Activated CD8-positive, alpha-beta T cell treated with anti-CD3 and anti-CD28 coated beads for 36 hours (primary cell): ENCODE measurements around the gene PRKN. TPM values are rescaled to one million over a fixed set of nuclear protein-coding genes. Genes with fewer than 3 reads are reported as not detected.

Experiments used
- ATAC-seq: fragments of 200-7000 bp; cut with Tn5 transposase; one replicate; pipeline ENCODE4 v1.10.0; 2021; ENCODE audit warnings: mild to moderate bottlenecking, moderate library complexity
- CTCF ChIA-PET: fragments of 350-600 bp; sonication (Branson Sonifier 250); formaldehyde crosslinking; loops from one replicate; lab custom pipeline; 2021; ENCODE audit warnings: antibody characterized with exemption; lab: Charles Lee
- POLR2A ChIA-PET: fragments of 350-600 bp; sonication (Branson Sonifier 250); formaldehyde crosslinking; loops from one replicate; lab custom pipeline; 2021; ENCODE audit warnings: antibody characterized with exemption; lab: Charles Lee
- DNase-seq: peaks from one replicate; pipeline ENCODE4 v3.0.0-alpha.2; 2020
- H3K27ac Mint-ChIP-seq: one replicate; pipeline ENCODE4 v1.8.0; 2021; ENCODE audit warnings: mild to moderate bottlenecking, mixed read lengths
- H3K27me3 Mint-ChIP-seq: one replicate; pipeline ENCODE4 v1.8.0; 2021; ENCODE audit warnings: mixed read lengths
- H3K36me3 Mint-ChIP-seq: one replicate; pipeline ENCODE4 v1.8.0; 2021; ENCODE audit warnings: low read depth, mixed read lengths
- H3K4me1 Mint-ChIP-seq: one replicate; pipeline ENCODE4 v1.8.0; 2021; ENCODE audit warnings: low read depth, mixed read lengths
- H3K4me3 Mint-ChIP-seq: one replicate; pipeline ENCODE4 v1.8.0; 2021; ENCODE audit warnings: mild to moderate bottlenecking, moderate library complexity, mixed read lengths
- H3K9me3 Mint-ChIP-seq: one replicate; pipeline ENCODE4 v1.8.0; 2021; ENCODE audit warnings: mixed read lengths
- intact Hi-C: fragments of 100-400 bp; cut with micrococcal nuclease; formaldehyde crosslinking; loops from one replicate; pipeline ENCODE4 v1.10.0; 2022
- total RNA-seq, 2 experiments: library from RNA; stranded (reverse); gene quantifications; one replicate each; pipeline ENCODE4 v1.2.3, GENCODE V29; 2021
- TF ChIP-seq, protein P1 (sequence below): fragments of 200-600 bp; IDR thresholded peaks from one replicate; pipeline ENCODE4 v1.8.0; 2022; ENCODE audit warnings: antibody characterized with exemption, mild to moderate bottlenecking

The PRKN gene
- total RNA-seq, 2 experiments from 2014 or later: 1.2 to 1.4 TPM

DNA sequence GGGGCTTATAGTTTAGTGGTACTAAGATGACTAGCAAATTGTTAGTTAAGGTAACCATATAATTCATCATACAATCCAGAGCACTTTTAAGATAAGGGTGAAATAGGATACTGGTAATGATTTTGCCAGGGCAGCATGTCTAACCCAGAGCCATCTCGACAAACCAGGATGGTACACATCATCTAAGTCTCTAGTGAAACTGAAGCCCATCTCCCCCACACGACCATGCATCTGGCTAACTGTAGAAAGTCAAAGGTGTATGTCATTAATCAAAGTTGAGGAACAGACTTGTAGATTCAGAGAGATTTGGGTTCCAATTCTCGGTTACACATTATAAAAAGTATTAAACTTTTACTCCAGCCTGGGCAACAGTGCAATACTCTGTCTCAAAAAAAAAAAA is 78.3 kb downstream of the PRKN start:
- CTCF ChIA-PET: no interaction called here
- TF ChIP-seq, protein P1, sequence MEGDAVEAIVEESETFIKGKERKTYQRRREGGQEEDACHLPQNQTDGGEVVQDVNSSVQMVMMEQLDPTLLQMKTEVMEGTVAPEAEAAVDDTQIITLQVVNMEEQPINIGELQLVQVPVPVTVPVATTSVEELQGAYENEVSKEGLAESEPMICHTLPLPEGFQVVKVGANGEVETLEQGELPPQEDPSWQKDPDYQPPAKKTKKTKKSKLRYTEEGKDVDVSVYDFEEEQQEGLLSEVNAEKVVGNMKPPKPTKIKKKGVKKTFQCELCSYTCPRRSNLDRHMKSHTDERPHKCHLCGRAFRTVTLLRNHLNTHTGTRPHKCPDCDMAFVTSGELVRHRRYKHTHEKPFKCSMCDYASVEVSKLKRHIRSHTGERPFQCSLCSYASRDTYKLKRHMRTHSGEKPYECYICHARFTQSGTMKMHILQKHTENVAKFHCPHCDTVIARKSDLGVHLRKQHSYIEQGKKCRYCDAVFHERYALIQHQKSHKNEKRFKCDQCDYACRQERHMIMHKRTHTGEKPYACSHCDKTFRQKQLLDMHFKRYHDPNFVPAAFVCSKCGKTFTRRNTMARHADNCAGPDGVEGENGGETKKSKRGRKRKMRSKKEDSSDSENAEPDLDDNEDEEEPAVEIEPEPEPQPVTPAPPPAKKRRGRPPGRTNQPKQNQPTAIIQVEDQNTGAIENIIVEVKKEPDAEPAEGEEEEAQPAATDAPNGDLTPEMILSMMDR: no peak
- Mint-ChIP-seq H3K27ac (no peak overlapping the region), H3K36me3 (no peaks in the 10 kb centered on the region), H3K9me3 (no peaks in the 10 kb centered on the region), H3K4me3 (no peak overlapping the region), H3K27me3 (no peaks in the 10 kb centered on the region), H3K4me1 (no peaks in the 10 kb centered on the region)
- DNase-seq (no peak), ATAC-seq (no peak)
- POLR2A ChIA-PET: no interaction called here
- intact Hi-C loops: no loop called here

DNA sequence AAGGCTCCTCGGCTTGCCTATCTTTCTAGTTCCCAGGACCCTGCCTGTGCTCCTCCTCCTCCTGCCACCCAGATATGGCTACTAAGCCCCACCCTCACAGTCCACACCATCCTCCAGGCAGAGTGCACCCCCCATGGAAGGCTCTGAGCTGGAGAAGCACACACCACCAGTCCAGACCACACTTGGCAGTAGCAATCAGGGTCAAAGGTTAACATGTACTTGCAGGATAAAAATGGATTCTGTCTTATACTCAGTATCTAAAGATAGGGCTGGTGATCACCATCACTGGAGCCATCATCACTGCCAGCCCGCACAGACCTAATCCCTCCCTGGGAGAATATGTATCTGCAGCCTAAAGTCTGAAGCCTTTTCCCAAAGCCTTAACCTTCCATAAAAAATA is 83.4 kb downstream of the PRKN start:
- H3K27me3 Mint-ChIP-seq: no peaks in the 10 kb centered on the region
- intact Hi-C loops: no loop called here
- no peaks in the 10 kb centered on the region for H3K9me3 Mint-ChIP-seq
- TF ChIP-seq, protein P1: no peak
- no peak overlapping the region for H3K27ac Mint-ChIP-seq
- ChIA-PET POLR2A (no interaction called here), CTCF (no interaction called here)
- no peaks in the 10 kb centered on the region for H3K36me3 Mint-ChIP-seq
- H3K4me1 Mint-ChIP-seq: no peaks in the 10 kb centered on the region
- DNase-seq (no peak), ATAC-seq (no peak)
- no peak overlapping the region for H3K4me3 Mint-ChIP-seq

DNA sequence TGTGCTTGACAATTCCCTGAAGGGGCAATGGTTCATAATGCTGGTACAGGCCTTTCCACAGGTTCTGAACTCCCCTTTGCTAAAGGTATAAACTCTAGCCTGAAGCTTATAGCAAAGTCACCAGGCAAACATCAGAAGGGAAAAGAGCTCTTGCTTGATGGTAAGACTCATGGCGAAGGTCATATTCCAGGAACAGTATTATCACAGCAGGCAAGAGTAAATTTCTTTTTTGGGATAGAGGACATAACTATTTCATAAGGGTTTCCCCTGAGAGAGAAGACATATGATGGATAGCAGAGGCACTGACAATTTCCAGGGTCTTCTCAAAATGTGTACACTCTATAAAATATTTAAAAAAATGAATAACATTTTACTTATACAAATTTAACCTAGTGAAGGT is 86.8 kb downstream of the PRKN start:
- H3K27ac Mint-ChIP-seq: no peak overlapping the region
- peaks cover 3% of the 10 kb centered on the region for H3K9me3 Mint-ChIP-seq
- TF ChIP-seq, protein P1: no peak
- POLR2A ChIA-PET: no interaction called here
- H3K4me1 Mint-ChIP-seq: no peaks in the 10 kb centered on the region
- CTCF ChIA-PET: no interaction called here
- H3K36me3 Mint-ChIP-seq: no peaks in the 10 kb centered on the region
- H3K4me3 Mint-ChIP-seq: no peak overlapping the region
- no peak for DNase-seq
- intact Hi-C loops: no loop called here
- no peaks in the 10 kb centered on the region for H3K27me3 Mint-ChIP-seq
- no peak for ATAC-seq

DNA sequence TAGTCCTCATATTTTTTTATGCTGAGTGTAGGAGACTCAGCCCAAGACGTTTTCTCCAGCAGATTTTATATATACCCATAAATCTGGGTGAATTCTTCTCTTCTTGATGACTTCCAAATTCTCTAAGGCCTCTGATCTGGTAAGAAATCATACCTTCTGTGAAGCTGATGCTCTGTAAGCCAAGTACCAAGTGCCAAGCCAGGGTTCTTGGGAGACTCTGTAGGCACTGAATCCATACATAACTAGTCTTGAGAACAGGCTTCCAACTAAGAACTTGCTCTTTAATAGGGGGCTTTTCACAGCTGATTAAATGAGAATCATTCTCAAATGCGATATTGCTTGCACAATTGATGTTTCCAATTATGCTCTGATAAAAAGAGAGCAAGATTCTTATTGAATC is 87.6 kb downstream of the PRKN start:
- ATAC-seq (no peak), DNase-seq (no peak)
- TF ChIP-seq, protein P1: no peak
- POLR2A ChIA-PET: no interaction called here
- CTCF ChIA-PET: no interaction called here
- Mint-ChIP-seq H3K4me1 (no peaks in the 10 kb centered on the region), H3K4me3 (no peak overlapping the region), H3K27ac (no peak overlapping the region), H3K27me3 (no peaks in the 10 kb centered on the region), H3K36me3 (no peaks in the 10 kb centered on the region), H3K9me3 (peaks cover 3% of the 10 kb centered on the region)
- intact Hi-C loops: no loop called here

DNA sequence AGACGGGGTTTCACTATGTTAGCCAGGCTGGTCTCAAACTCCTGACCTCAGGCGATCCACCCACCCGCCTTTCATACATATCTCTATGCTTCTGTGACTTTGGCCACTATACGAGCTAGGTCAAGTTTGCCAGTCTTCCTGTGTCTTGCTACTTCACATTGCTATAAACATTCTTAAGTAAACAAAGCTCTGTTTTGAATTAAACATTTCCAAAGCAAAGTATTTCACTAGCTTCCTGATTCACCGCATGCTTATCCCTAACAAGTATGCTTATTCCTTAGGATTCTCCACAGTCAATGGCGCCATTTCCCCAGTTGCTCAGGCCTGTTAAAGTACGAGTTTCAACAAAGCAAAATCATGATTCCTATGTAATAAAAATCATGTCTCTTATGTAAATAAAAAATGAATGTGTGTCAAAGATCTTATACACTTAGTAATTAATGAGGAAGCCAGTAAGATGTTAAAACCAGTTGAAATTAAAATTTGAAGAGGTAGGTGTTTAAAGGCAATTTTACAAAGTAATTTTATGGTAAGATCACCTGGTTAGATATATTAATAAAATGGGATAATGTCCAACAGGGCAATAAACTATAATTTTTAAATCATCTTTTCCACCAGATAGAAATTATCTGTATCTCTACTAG is 88.5 kb downstream of the PRKN start:
- TF ChIP-seq, protein P1: no peak
- Mint-ChIP-seq H3K9me3 (peaks cover 3% of the 10 kb centered on the region), H3K4me3 (no peak overlapping the region), H3K27me3 (no peaks in the 10 kb centered on the region), H3K27ac (no peak overlapping the region), H3K4me1 (no peaks in the 10 kb centered on the region), H3K36me3 (no peaks in the 10 kb centered on the region)
- CTCF ChIA-PET: no interaction called here
- POLR2A ChIA-PET: no interaction called here
- ATAC-seq (no peak), DNase-seq (no peak)
- intact Hi-C loops: no loop called here
